Measurements from ENCODE around the gene ETV4.

GRCh38 chr17:43534909-43535308 lies 11.2 kb downstream of the ETV4 start:
- TF ChIP-seq EP300 (IDR thresholded peaks at IDR 0.05) (no peak), CTCF (IDR thresholded peaks at IDR 0.05) (no peak), POLR2A (IDR thresholded peaks at IDR 0.05) (no peak)

Data from sigmoid colon (tissue), 4 donors.